Osteoblast (primary cell): ENCODE data around the gene SORCS2. TPM values are rescaled to one million over a fixed set of nuclear protein-coding genes. Genes with fewer than 3 reads are reported as not detected.
A peak's percentile ranks its signal among the peaks of the same experiment; 100 is the strongest.

Experiments used
- DNase-seq: peaks from one replicate; pipeline ENCODE4 v3.0.0; 2011; ENCODE audit warnings: low spot score, mixed read lengths; ENCODE audit not compliant: insufficient read length; ENCODE audit errors: missing footprints
- H2AFZ ChIP-seq: 2 replicates; pipeline ENCODE4 v1.6.0; 2011; ENCODE audit warnings: mild to moderate bottlenecking, low read length
- H3K27ac ChIP-seq: 2 replicates; pipeline ENCODE4 v1.5.1; 2011; ENCODE audit warnings: mild to moderate bottlenecking, low read depth, low read length, moderate library complexity
- H3K27me3 ChIP-seq: 2 replicates; pipeline ENCODE4 v1.6.0; 2012; ENCODE audit warnings: mild to moderate bottlenecking, control low read depth, inconsistent platforms, low read length, moderate library complexity; ENCODE audit not compliant: insufficient read depth
- H3K36me3 ChIP-seq: 2 replicates; pipeline ENCODE4 v1.5.1; 2011; ENCODE audit warnings: mild to moderate bottlenecking, low read length, control low read depth, moderate library complexity; ENCODE audit not compliant: insufficient read depth
- H3K4me1 ChIP-seq: 2 replicates; pipeline ENCODE4 v1.5.1; 2011; ENCODE audit warnings: mild to moderate bottlenecking, low read length, control low read depth, moderate library complexity; ENCODE audit not compliant: insufficient read depth
- H3K4me2 ChIP-seq: 2 replicates; pipeline ENCODE4 v1.6.0; 2011; ENCODE audit warnings: mild to moderate bottlenecking, low read length; ENCODE audit not compliant: insufficient read depth
- H3K4me3 ChIP-seq: fragments of 200-600 bp; sonication (generic); 3 replicates; pipeline ENCODE4 v1.5.1; 2012; ENCODE audit warnings: mild to moderate bottlenecking, low read length, inconsistent platforms; ENCODE audit not compliant: insufficient read depth
- H3K79me2 ChIP-seq: 2 replicates; pipeline ENCODE4 v1.6.0; 2012; ENCODE audit warnings: mild to moderate bottlenecking, low read length, control low read depth, inconsistent platforms; ENCODE audit not compliant: insufficient read depth
- H3K9me3 ChIP-seq: 2 replicates; pipeline ENCODE4 v1.5.1; 2011; ENCODE audit warnings: low read depth, low read length, control low read depth
- H4K20me1 ChIP-seq: 2 replicates; pipeline ENCODE4 v1.6.0; 2012; ENCODE audit warnings: mild to moderate bottlenecking, low read length, control low read depth; ENCODE audit not compliant: insufficient read depth
- CTCF ChIP-seq: IDR thresholded peaks from 2 replicates; pipeline ENCODE4 v1.5.1; 2011; ENCODE audit warnings: mild to moderate bottlenecking, low read depth, low read length, moderate library complexity; ENCODE audit errors: extremely low read depth
- total RNA-seq: library from RNA; depleted of rRNA; stranded (reverse); fragments of >200 nt; gene quantifications from 2 replicates; pipeline ENCODE4 v1.2.3, GENCODE V29; 2012

The SORCS2 gene
- total RNA-seq, 1 donor, result 9.0 TPM

DNA sequence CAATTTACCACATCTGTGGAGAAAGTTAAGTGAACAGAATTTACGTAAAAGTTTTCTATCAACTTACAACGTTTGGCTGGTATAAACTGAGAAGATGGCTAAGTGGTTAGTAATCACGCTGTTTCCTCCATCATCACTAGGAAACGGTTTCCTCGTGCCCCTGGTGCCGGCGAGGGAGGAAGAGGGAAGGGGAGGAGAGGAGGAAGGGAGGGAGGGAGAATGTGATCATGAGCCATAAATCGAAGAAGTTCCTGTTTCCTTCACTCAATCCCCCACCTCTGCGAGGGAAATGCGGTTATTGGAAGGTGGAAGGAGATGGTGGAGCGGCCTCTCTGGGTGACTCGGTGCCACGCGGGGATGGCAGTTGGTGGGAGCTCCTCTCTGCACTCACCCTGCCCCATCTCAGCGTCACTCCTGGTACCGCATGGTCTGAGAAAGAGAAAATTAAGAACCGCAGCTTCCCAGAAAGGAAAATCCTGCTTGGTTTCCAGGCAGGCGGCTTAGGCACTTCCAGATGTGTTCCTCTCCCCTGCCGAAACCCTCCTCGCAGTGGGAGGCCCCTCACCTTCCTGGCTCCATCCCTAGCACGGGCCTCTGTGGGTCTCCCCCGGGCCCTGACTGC is 530.5 kb downstream of the SORCS2 start:
- H3K4me3 ChIP-seq, result no peak overlapping the region
- H3K79me2 ChIP-seq, result no peaks in the 10 kb centered on the region
- H4K20me1 ChIP-seq, result no peaks in the 10 kb centered on the region
- no peaks in the 10 kb centered on the region for H3K36me3 ChIP-seq
- no peak overlapping the region for H2AFZ ChIP-seq
- no peaks in the 10 kb centered on the region for H3K4me1 ChIP-seq
- DNase-seq, result no peak
- H3K4me2 ChIP-seq, result no peak overlapping the region
- H3K9me3 ChIP-seq, result no peaks in the 10 kb centered on the region
- H3K27me3 ChIP-seq, result no peaks in the 10 kb centered on the region
- no peak for TF ChIP-seq CTCF
- H3K27ac ChIP-seq, result no peak overlapping the region

- Histone ChIP-seq H4K20me1 (no peaks in the 10 kb centered on the region), H2AFZ (no peak overlapping the region), H3K27ac (no peak overlapping the region), H3K79me2 (no peaks in the 10 kb centered on the region), H3K4me3 (no peak overlapping the region), H3K27me3 (no peaks in the 10 kb centered on the region), H3K4me1 (no peaks in the 10 kb centered on the region), H3K9me3 (no peaks in the 10 kb centered on the region), H3K36me3 (no peaks in the 10 kb centered on the region), H3K4me2 (no peak overlapping the region)
- TF ChIP-seq CTCF, result no peak
- DNase-seq, result no peak
Measured at GRCh38 chr4:7723625-7724024, 531.3 kb downstream of the SORCS2 start.

DNA sequence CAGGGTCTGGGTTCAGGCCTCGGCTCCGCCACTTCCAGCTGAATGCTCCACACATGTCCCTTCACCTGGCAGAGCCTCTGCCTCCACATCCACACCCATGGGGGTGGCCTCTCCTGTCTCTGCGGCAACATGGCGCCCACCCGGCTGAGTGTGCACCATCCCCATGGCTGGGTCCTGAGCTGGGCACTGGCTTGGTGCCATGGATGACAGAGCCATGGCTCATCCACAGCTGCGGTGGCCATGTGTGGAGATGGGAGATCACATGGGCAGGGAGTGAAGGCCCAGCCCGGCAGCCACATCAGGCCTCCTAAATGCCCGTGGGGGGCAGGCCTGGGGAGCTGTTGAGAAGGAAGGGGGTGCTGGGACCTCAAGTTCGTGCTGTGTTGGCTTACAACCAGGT is 533.6 kb downstream of the SORCS2 start:
- Histone ChIP-seq H3K79me2 (no peaks in the 10 kb centered on the region), H3K27ac (no peak overlapping the region), H3K27me3 (no peaks in the 10 kb centered on the region), H3K9me3 (no peaks in the 10 kb centered on the region), H2AFZ (no peak overlapping the region), H3K4me1 (no peaks in the 10 kb centered on the region), H3K4me2 (no peak overlapping the region), H3K36me3 (no peaks in the 10 kb centered on the region), H3K4me3 (no peak overlapping the region), H4K20me1 (no peaks in the 10 kb centered on the region)
- no peak for TF ChIP-seq CTCF
- peak; percentile 96 for DNase-seq

DNA sequence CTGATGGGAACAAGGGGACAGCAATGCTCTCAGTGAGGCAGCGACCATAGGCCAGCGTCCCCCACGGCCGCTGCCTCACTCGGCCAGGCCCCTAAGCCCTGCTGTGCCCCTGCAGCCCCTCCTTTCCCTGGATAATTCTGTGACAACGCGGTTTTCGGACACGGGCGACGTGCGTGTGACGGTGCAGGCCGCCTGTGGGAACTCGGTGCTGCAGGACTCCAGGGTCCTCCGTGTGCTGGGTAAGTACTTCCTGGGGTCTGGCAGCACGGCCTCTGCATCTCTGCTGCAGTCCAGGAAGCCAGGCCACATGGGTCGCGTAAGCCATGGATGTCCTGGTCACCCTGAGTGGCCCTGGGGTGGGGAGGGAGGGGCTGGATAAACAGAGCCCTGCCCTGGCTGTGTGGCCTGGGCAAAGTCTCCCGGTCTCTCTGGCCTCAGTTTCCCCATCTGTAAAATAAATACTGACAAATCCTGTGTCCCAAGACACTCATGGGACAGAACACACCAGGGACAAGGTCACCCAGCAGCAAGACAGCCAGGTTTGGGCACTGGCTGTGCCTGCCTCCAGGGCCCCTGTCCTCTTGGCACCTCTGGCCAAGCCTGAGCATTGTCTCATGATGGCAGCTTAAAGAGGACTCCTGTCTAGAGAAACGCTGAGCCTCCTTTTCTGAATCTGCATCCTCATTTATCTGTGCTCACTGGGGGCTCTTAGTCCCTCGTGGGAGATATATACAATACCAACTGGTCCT is 534.5 kb downstream of the SORCS2 start:
- DNase-seq, result no peak
- no peaks in the 10 kb centered on the region for H3K27me3 ChIP-seq

More for the DNA sequence above, 534.5 kb downstream of the SORCS2 start:
- H3K27ac ChIP-seq, result no peak overlapping the region
- H4K20me1 ChIP-seq, result no peaks in the 10 kb centered on the region
- H3K4me2 ChIP-seq, result no peak overlapping the region
- no peaks in the 10 kb centered on the region for H3K36me3 ChIP-seq
- no peak overlapping the region for H3K4me3 ChIP-seq
- H2AFZ ChIP-seq, result no peak overlapping the region
- no peak for TF ChIP-seq CTCF
- H3K9me3 ChIP-seq, result no peaks in the 10 kb centered on the region
- no peaks in the 10 kb centered on the region for H3K79me2 ChIP-seq
- H3K4me1 ChIP-seq, result no peaks in the 10 kb centered on the region
